ENCODE measurements around the gene ARR3. TPM values are rescaled to one million over a fixed set of nuclear protein-coding genes. Genes with fewer than 3 reads are reported as not detected.
A peak's percentile ranks its signal among the peaks of the same experiment; 100 is the strongest.

ARR3 gene
- total and polyA plus RNA-seq, 5 donors from 2014 or later: not detected

- H3K4me3 Mint-ChIP-seq: no peak within 1 kb of the TSS
- DNase-seq: no peak
Measured at GRCh38 chrX:70281951-70282350, 13.8 kb downstream of the ARR3 start, which contains the start of gene RAB41. Gene RAB41 (plus strand): TSS chrX:70282172. CDS start chrX:70282218, 46 bp downstream.

GRCh38 chrX:70289168-70289792 lies 21.1 kb downstream of the ARR3 start:
- no peak for DNase-seq
- ATAC-seq (ENCODE audit: low read depth in 2 of 2): no peak
- peaks cover 8% of the 10 kb centered on the region for H3K36me3 Mint-ChIP-seq
- H3K4me3 ChIP-seq (ENCODE audit: low read depth, low read length): peak overlapping the region; percentile 75
- peak overlapping the region; percentile 89 to 97 (median 91) for H3K4me3 Mint-ChIP-seq
- H3K4me1 Mint-ChIP-seq: peaks cover 5 to 27% (median 11%) of the 10 kb centered on the region in 4 donors
- no peaks in the 10 kb centered on the region for H3K9me3 Mint-ChIP-seq
- H3K27ac ChIP-seq (ENCODE audit: insufficient read depth, low read length, poor library complexity, severe bottlenecking): peak overlapping the region; percentile 63
- peak overlapping the region; percentile 74 to 87 (median 86) for H3K27ac Mint-ChIP-seq
- no peaks in the 10 kb centered on the region for H3K9me3 ChIP-seq (ENCODE audit: control insufficient read depth in 2 of 2, low read length in 2 of 2)
- no peaks in the 10 kb centered on the region for H3K27me3 Mint-ChIP-seq
- peaks cover 11% of the 10 kb centered on the region for H3K36me3 ChIP-seq (ENCODE audit: control insufficient read depth, insufficient read depth, low read length)
- peaks cover 3% of the 10 kb centered on the region for H3K4me1 ChIP-seq (ENCODE audit: control insufficient read depth, insufficient read depth, low read length, poor library complexity, severe bottlenecking)
- no peaks in the 10 kb centered on the region for H3K27me3 ChIP-seq (ENCODE audit: control insufficient read depth, insufficient read depth, low read length)

More at GRCh38 chrX:70281951-70282350, 13.8 kb downstream of the ARR3 start, which contains the start of gene RAB41:
- no peak for ATAC-seq (ENCODE audit: low read depth in 2 of 2)
- H3K36me3 Mint-ChIP-seq: peaks cover 12% of the 10 kb centered on the region
- no peak within 1 kb of the TSS for H3K27ac ChIP-seq (ENCODE audit: insufficient read depth, low read length, poor library complexity, severe bottlenecking)
- no peaks in the 10 kb centered on the region for H3K4me1 Mint-ChIP-seq
- no peaks in the 10 kb centered on the region for H3K9me3 Mint-ChIP-seq
- H3K36me3 ChIP-seq (ENCODE audit: control insufficient read depth, insufficient read depth, low read length): peaks cover 12% of the 10 kb centered on the region
- H3K27ac Mint-ChIP-seq: peak within 1 kb of the TSS in 1 of 3 donors; percentile 48
- no peaks in the 10 kb centered on the region for H3K9me3 ChIP-seq (ENCODE audit: control insufficient read depth in 2 of 2, low read length in 2 of 2)
- H3K4me3 ChIP-seq (ENCODE audit: low read depth, low read length): no peak within 1 kb of the TSS
- no peaks in the 10 kb centered on the region for H3K27me3 ChIP-seq (ENCODE audit: control insufficient read depth, insufficient read depth, low read length)
- H3K4me1 ChIP-seq (ENCODE audit: control insufficient read depth, insufficient read depth, low read length, poor library complexity, severe bottlenecking): no peaks in the 10 kb centered on the region
- H3K27me3 Mint-ChIP-seq: no peaks in the 10 kb centered on the region

- Histone ChIP-seq H3K27me3 (ENCODE audit: control insufficient read depth, insufficient read depth, low read length) (no peaks in the 10 kb centered on the region), H3K9me3 (ENCODE audit: control insufficient read depth in 2 of 2, low read length in 2 of 2) (no peaks in the 10 kb centered on the region), H3K4me1 (ENCODE audit: control insufficient read depth, insufficient read depth, low read length, poor library complexity, severe bottlenecking) (peaks cover 3% of the 10 kb centered on the region), H3K27ac (ENCODE audit: insufficient read depth, low read length, poor library complexity, severe bottlenecking) (peak within 1 kb of the TSS; percentile 63), H3K4me3 (ENCODE audit: low read depth, low read length) (peak within 1 kb of the TSS; percentile 75), H3K36me3 (ENCODE audit: control insufficient read depth, insufficient read depth, low read length) (peaks cover 3% of the 10 kb centered on the region)
- DNase-seq (peak; percentile 74 to 90 (median 80)), ATAC-seq (ENCODE audit: low read depth in 2 of 2) (peak; percentile 97 to 98)
- peak within 1 kb of the TSS; percentile 89 to 97 (median 91) for H3K4me3 Mint-ChIP-seq
- H3K9me3 Mint-ChIP-seq: no peaks in the 10 kb centered on the region
- H3K36me3 Mint-ChIP-seq: peaks cover 8% of the 10 kb centered on the region
- H3K4me1 Mint-ChIP-seq: peaks cover 5 to 27% (median 11%) of the 10 kb centered on the region in 4 donors
- peak within 1 kb of the TSS; percentile 74 to 87 (median 86) for H3K27ac Mint-ChIP-seq
- no peaks in the 10 kb centered on the region for H3K27me3 Mint-ChIP-seq
Measured at GRCh38 chrX:70289793-70290770, 21.9 kb downstream of the ARR3 start, which contains the start of the genes KIF4A and PDZD11. Gene KIF4A (plus strand): TSS chrX:70290104. CDS start chrX:70290459, 355 bp downstream. Gene PDZD11 (minus strand): TSS chrX:70289927. CDS start chrX:70289341, 586 bp downstream.

GRCh38 chrX:70292788-70293187 lies 24.7 kb downstream of the ARR3 start:
- DNase-seq: no peak
- Histone ChIP-seq H3K4me3 (ENCODE audit: low read depth, low read length) (no peak overlapping the region), H3K36me3 (ENCODE audit: control insufficient read depth, insufficient read depth, low read length) (no peaks in the 10 kb centered on the region), H3K4me1 (ENCODE audit: control insufficient read depth, insufficient read depth, low read length, poor library complexity, severe bottlenecking) (peaks cover 3% of the 10 kb centered on the region), H3K9me3 (ENCODE audit: control insufficient read depth in 2 of 2, low read length in 2 of 2) (no peaks in the 10 kb centered on the region), H3K27ac (ENCODE audit: insufficient read depth, low read length, poor library complexity, severe bottlenecking) (no peak overlapping the region), H3K27me3 (ENCODE audit: control insufficient read depth, insufficient read depth, low read length) (no peaks in the 10 kb centered on the region)
- no peak for ATAC-seq (ENCODE audit: low read depth in 2 of 2)
- Mint-ChIP-seq H3K4me1 (peaks cover 5 to 37% (median 11%) of the 10 kb centered on the region in 4 donors), H3K4me3 (no peak overlapping the region), H3K9me3 (no peaks in the 10 kb centered on the region), H3K27me3 (no peaks in the 10 kb centered on the region), H3K27ac (no peak overlapping the region), H3K36me3 (no peaks in the 10 kb centered on the region)

GRCh38 chrX:70293621-70294020 lies 25.5 kb downstream of the ARR3 start:
- no peaks in the 10 kb centered on the region for H3K36me3 Mint-ChIP-seq
- H3K36me3 ChIP-seq (ENCODE audit: control insufficient read depth, insufficient read depth, low read length): no peaks in the 10 kb centered on the region

GRCh38 chrX:70301716-70302115 lies 33.6 kb downstream of the ARR3 start:
- H3K27me3 ChIP-seq (ENCODE audit: control insufficient read depth, insufficient read depth, low read length): no peaks in the 10 kb centered on the region
- no peak overlapping the region for H3K27ac ChIP-seq (ENCODE audit: insufficient read depth, low read length, poor library complexity, severe bottlenecking)
- H3K36me3 ChIP-seq (ENCODE audit: control insufficient read depth, insufficient read depth, low read length): no peaks in the 10 kb centered on the region
- Mint-ChIP-seq H3K4me3 (peak overlapping the region in 1 of 4 donors; percentile 5), H3K27me3 (no peaks in the 10 kb centered on the region), H3K27ac (peak overlapping the region in 2 of 3 donors; percentile 24 to 86), H3K36me3 (no peaks in the 10 kb centered on the region), H3K4me1 (peaks cover 0 to 36% (median 8%) of the 10 kb centered on the region in 4 donors), H3K9me3 (no peaks in the 10 kb centered on the region)
- DNase-seq (no peak), ATAC-seq (ENCODE audit: low read depth in 2 of 2) (no peak)
- no peaks in the 10 kb centered on the region for H3K9me3 ChIP-seq (ENCODE audit: control insufficient read depth in 2 of 2, low read length in 2 of 2)
- no peaks in the 10 kb centered on the region for H3K4me1 ChIP-seq (ENCODE audit: control insufficient read depth, insufficient read depth, low read length, poor library complexity, severe bottlenecking)
- H3K4me3 ChIP-seq (ENCODE audit: low read depth, low read length): no peak overlapping the region

More at GRCh38 chrX:70293621-70294020, 25.5 kb downstream of the ARR3 start:
- H3K27me3 Mint-ChIP-seq: no peaks in the 10 kb centered on the region
- Histone ChIP-seq H3K9me3 (ENCODE audit: control insufficient read depth in 2 of 2, low read length in 2 of 2) (no peaks in the 10 kb centered on the region), H3K27ac (ENCODE audit: insufficient read depth, low read length, poor library complexity, severe bottlenecking) (no peak overlapping the region), H3K4me1 (ENCODE audit: control insufficient read depth, insufficient read depth, low read length, poor library complexity, severe bottlenecking) (peaks cover 3% of the 10 kb centered on the region), H3K4me3 (ENCODE audit: low read depth, low read length) (no peak overlapping the region), H3K27me3 (ENCODE audit: control insufficient read depth, insufficient read depth, low read length) (no peaks in the 10 kb centered on the region)
- no peak for ATAC-seq (ENCODE audit: low read depth in 2 of 2)
- no peak overlapping the region for H3K27ac Mint-ChIP-seq
- DNase-seq: no peak
- no peaks in the 10 kb centered on the region for H3K9me3 Mint-ChIP-seq
- H3K4me1 Mint-ChIP-seq: peaks cover 5 to 37% (median 10%) of the 10 kb centered on the region in 4 donors
- no peak overlapping the region for H3K4me3 Mint-ChIP-seq

GRCh38 chrX:70313503-70313902 lies 45.4 kb downstream of the ARR3 start:
- no peaks in the 10 kb centered on the region for H3K36me3 ChIP-seq (ENCODE audit: control insufficient read depth, insufficient read depth, low read length)
- Mint-ChIP-seq H3K27me3 (no peaks in the 10 kb centered on the region), H3K27ac (peak overlapping the region in 1 of 3 donors; percentile 15), H3K9me3 (no peaks in the 10 kb centered on the region), H3K36me3 (no peaks in the 10 kb centered on the region), H3K4me1 (peaks cover 2 to 24% (median 9%) of the 10 kb centered on the region in 4 donors), H3K4me3 (no peak overlapping the region)
- H3K4me3 ChIP-seq (ENCODE audit: low read depth, low read length): no peak overlapping the region
- no peak for ATAC-seq (ENCODE audit: low read depth in 2 of 2)
- no peak overlapping the region for H3K27ac ChIP-seq (ENCODE audit: insufficient read depth, low read length, poor library complexity, severe bottlenecking)
- no peaks in the 10 kb centered on the region for H3K4me1 ChIP-seq (ENCODE audit: control insufficient read depth, insufficient read depth, low read length, poor library complexity, severe bottlenecking)
- DNase-seq: no peak
- no peaks in the 10 kb centered on the region for H3K27me3 ChIP-seq (ENCODE audit: control insufficient read depth, insufficient read depth, low read length)
- no peaks in the 10 kb centered on the region for H3K9me3 ChIP-seq (ENCODE audit: control insufficient read depth in 2 of 2, low read length in 2 of 2)
